Fibroblast of the conjunctiva (primary cell): Measurements from ENCODE around the gene NRN1.
"Not testable (repeated sequence)": the region's sequence is repeated elsewhere in the genome, so short reads cannot be mapped to it uniquely, and the experiment has no call there.

Experiments
- DNase-seq: peaks from one replicate; pipeline ENCODE4 v3.0.0-alpha.2; 2010; ENCODE audit warnings: low read depth

NRN1 gene

GRCh38 chr6:5981126-5982026 lies 25.3 kb downstream of the NRN1 start:
- DNase-seq, result peak; percentile 33

DNA sequence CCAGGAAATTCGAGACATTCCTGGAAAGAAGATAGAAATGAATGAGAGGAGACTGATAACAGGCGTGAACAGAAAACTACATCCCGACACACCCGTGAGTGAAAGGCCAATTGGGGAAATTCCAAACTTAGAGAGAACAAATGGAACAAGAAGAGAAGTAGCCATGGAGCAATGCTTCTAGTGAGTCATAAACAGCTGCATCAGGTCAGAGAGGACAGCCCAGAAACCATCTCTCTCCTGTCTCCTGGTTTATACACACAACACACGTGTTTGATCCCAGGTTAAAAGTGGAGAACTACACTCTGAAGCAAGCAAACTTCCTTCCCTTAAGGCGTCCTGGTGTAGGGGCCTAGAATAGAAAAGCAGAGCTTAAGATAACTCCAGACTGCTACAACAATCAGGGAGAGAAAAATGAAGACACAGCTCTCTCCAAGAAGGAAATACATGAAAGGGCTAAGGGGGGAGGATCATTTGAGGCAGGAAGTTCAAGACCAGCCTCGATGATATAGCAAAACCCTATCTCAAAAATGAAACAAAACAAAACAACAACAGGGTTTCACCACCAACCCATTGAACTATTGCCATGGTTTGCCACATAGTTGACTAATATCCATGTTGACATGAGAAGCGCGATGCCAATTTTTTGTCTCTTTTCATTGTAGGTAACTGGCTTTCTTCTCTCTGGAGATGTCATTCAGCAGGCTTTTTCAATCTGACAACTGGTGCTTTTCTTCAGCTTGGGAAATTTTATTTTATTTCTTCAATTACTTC lies 26.9 kb downstream of the NRN1 start:
- no peak for DNase-seq

- no peak for DNase-seq
These were observed 29.9 kb downstream of the NRN1 start for GRCh38 chr6:5976811-5977210.

- no peak for DNase-seq
These were observed 37.6 kb downstream of the NRN1 start for GRCh38 chr6:5968817-5969734.

GRCh38 chr6:5968036-5968435 lies 38.7 kb downstream of the NRN1 start:
- not testable (repeated sequence) for DNase-seq

- no peak for DNase-seq
These were observed 39.1 kb downstream of the NRN1 start for GRCh38 chr6:5967594-5967993.

DNA sequence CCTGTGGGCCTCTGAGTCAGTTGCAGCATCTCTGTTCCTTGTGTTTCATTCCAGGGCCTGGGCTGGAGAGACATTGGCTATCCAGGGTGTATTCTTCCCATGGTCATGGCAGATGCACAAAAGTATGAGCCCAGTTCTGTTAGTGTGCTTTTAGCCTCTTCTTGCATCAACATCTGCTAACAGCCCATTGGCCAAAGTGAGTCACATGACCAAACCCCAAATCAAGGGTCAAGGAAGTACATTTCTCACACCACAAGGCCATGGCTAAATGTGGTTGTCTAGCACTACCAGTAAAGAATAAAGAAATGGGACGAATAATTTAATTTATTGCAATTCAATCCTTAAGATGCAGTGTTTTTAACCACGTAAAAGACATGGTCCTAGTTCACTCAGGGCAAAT lies 43.9 kb downstream of the NRN1 start:
- DNase-seq, result no peak

GRCh38 chr6:5961836-5962235 lies 44.9 kb downstream of the NRN1 start:
- DNase-seq, result no peak

DNA sequence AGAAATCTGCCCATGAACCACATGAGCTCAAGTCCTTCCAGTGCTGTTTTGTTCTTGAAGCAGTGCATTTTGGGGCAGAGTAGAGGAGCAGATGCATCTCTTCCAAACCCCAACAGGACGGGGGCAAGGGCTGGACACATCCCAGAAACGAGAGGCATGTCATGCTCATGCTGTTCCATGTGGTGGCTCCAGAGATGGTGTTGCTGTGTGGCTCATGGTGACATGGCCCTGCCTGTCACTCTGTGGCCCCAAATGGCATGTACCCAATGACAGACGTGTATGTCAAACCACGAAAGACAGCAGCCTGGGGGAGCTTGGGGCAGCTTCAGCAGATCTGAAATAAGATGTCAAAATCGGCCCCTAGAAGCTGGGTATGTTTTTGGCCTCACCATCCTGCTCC lies 46.3 kb downstream of the NRN1 start:
- DNase-seq, result no peak

- DNase-seq, result no peak
These were observed 47.8 kb downstream of the NRN1 start for GRCh38 chr6:5958921-5959320.

DNA sequence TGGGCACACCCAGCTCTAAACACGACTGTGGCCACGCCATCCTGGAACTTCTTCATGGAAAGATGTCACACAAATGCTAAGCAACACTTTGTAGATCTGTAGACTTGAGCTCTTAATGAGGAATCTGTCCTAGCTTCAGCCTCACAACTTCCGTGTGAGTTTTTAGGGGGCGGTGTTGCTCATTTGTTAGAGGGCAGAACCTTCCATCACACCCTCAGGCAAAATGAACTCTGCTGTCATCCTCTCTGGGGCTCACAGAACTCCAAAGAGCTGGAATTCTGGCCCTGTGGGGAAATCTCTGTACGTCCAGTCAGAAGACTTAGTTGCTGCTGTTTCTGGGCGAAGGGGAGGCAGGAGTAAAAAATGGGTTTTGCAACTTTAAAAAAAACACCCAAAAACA lies 49.8 kb downstream of the NRN1 start:
- DNase-seq, result no peak

GRCh38 chr6:5950361-5950785 lies 56.4 kb downstream of the NRN1 start:
- DNase-seq, result no peak
